ENCODE measurements around the gene LRRTM4.

- TF ChIP-seq CTCF (conservative IDR thresholded peaks at IDR 0.05 in 1 of 2, IDR thresholded peaks at IDR 0.05 in 1 of 2; ENCODE audit: extremely low read depth in 1 of 2, insufficient read depth in 1 of 2, low read depth in 1 of 2, low read length in 2 of 2) (no peak), EZH2 (IDR thresholded peaks at IDR 0.05; ENCODE audit: borderline replicate concordance, low read length) (no peak)
Observed at GRCh38 chr2:77190721-77191346, 331.3 kb downstream of the LRRTM4 start.
